IMR-90 (cell line): Measurements from ENCODE around the gene GSK3B.

ENCODE experiments used
- BHLHE40 ChIP-seq: fragments of 150-350 bp; IDR thresholded peaks from 2 replicates; pipeline ENCODE4 v1.6.1; 2016; ENCODE audit warnings: mild to moderate bottlenecking, low read depth, low read length
- CEBPB ChIP-seq: IDR thresholded peaks from 2 replicates; pipeline ENCODE4 v1.6.1; 2012; ENCODE audit warnings: low read depth, low read length, improper control_type of control experiment
- CHD1 ChIP-seq: IDR thresholded peaks from 2 replicates; pipeline ENCODE4 v1.6.1; 2012; ENCODE audit warnings: low read depth, low read length, improper control_type of control experiment
- CTCF ChIP-seq: conservative IDR thresholded peaks from 2 replicates; pipeline ENCODE4 v1.5.1; 2012; ENCODE audit warnings: mild to moderate bottlenecking, low read depth, low read length, improper control_type of control experiment
- ELK1 ChIP-seq: fragments of 150-350 bp; IDR thresholded peaks from 2 replicates; pipeline ENCODE4 v1.6.1; 2016; ENCODE audit warnings: low read depth, mild to moderate bottlenecking, low read length, moderate library complexity, borderline replicate concordance
- MAZ ChIP-seq: IDR thresholded peaks from 2 replicates; pipeline ENCODE4 v1.6.1; 2012; ENCODE audit warnings: low read depth, mild to moderate bottlenecking, low read length, improper control_type of control experiment, moderate library complexity, borderline replicate concordance
- MXI1 ChIP-seq: IDR thresholded peaks from 2 replicates; pipeline ENCODE4 v1.6.1; 2012; ENCODE audit warnings: low read depth, mild to moderate bottlenecking, low read length, moderate library complexity, borderline replicate concordance
- NFE2L2 ChIP-seq: fragments of 150-350 bp; IDR thresholded peaks from 2 replicates; pipeline ENCODE4 v1.6.1; 2016; ENCODE audit warnings: low read depth, mild to moderate bottlenecking, low read length
- POLR2A ChIP-seq: IDR thresholded peaks from 2 replicates; pipeline ENCODE4 v1.6.1; 2012; ENCODE audit warnings: mild to moderate bottlenecking, low read depth, low read length
- RCOR1 ChIP-seq: IDR thresholded peaks from 2 replicates; pipeline ENCODE4 v1.6.1; 2012; ENCODE audit warnings: mild to moderate bottlenecking, low read length, improper control_type of control experiment; ENCODE audit not compliant: insufficient replicate concordance
- RFX5 ChIP-seq: IDR thresholded peaks from 2 replicates; pipeline ENCODE4 v1.8.0; 2012; ENCODE audit warnings: low read depth, mild to moderate bottlenecking, low read length, moderate library complexity
- USF2 ChIP-seq: fragments of 150-350 bp; IDR thresholded peaks from 2 replicates; pipeline ENCODE4 v1.6.1; 2017; ENCODE audit warnings: mild to moderate bottlenecking, antibody characterized with exemption, low read length, low read depth

GRCh38 chr3:119817583-119818363 lies 276.5 kb downstream of the GSK3B start:
- TF ChIP-seq ELK1 (no peak), CTCF (no peak), MXI1 (no peak), BHLHE40 (no peak), USF2 (no peak), POLR2A (no peak), RCOR1 (no peak), CEBPB (no peak), RFX5 (no peak), MAZ (no peak), NFE2L2 (no peak), CHD1 (no peak)
